Suprapubic skin (tissue), 4 donors: Measurements from ENCODE around the gene TWIST2. TPM values are rescaled to one million over a fixed set of nuclear protein-coding genes. Genes with fewer than 3 reads are reported as not detected.

Experiments used
- DNase-seq, 2 donors: peaks; one replicate each; pipeline ENCODE4 v3.0.0-alpha.2; 2019; ENCODE audit warnings: low spot score in 2 of 2
- H3K27ac ChIP-seq: fragments of 200-600 bp; sonication (generic); one replicate; pipeline ENCODE4 v1.5.1; 2019
- H3K27me3 ChIP-seq: fragments of 200-600 bp; sonication (generic); one replicate; pipeline ENCODE4 v1.5.1; 2019
- H3K36me3 ChIP-seq: fragments of 200-600 bp; sonication (generic); one replicate; pipeline ENCODE4 v1.5.1; 2019
- H3K4me1 ChIP-seq: fragments of 200-600 bp; sonication (generic); one replicate; pipeline ENCODE4 v1.5.1; 2019
- H3K4me3 ChIP-seq: fragments of 200-600 bp; sonication (generic); one replicate; pipeline ENCODE4 v1.5.1; 2019; ENCODE audit warnings: mild to moderate bottlenecking
- H3K9me3 ChIP-seq: fragments of 200-600 bp; sonication (generic); one replicate; pipeline ENCODE4 v1.5.1; 2019
- CTCF ChIP-seq, 2 donors: fragments of 200-600 bp in 1 of 2; fragments of 450-650 bp in 1 of 2; sonication (generic) in 1 of 2; IDR thresholded peaks; one replicate each; pipeline ENCODE4 v1.5.1; 2016 to 2019; ENCODE audit warnings: antibody characterized with exemption in 2 of 2, mild to moderate bottlenecking in 1 of 2, moderate library complexity in 1 of 2
- EP300 ChIP-seq: sonication (generic); formaldehyde crosslinking; IDR thresholded peaks from one replicate; pipeline ENCODE4 v1.6.1; 2017; ENCODE audit warnings: antibody characterized with exemption
- POLR2A ChIP-seq, 2 donors: fragments of 450-650 bp; IDR thresholded peaks; one replicate each; pipeline ENCODE4 v1.6.1; 2017; ENCODE audit warnings: antibody characterized with exemption in 2 of 2, mild to moderate bottlenecking in 2 of 2, moderate library complexity in 2 of 2
- POLR2AphosphoS5 ChIP-seq, 3 donors: sonication (generic); formaldehyde crosslinking; IDR thresholded peaks; one replicate each; pipeline ENCODE4 v1.6.1; 2017; ENCODE audit warnings: antibody characterized with exemption in 3 of 3
- WGBS: methylation state at CpG from one replicate; pipeline ENCODE4 v1.1.5; 2018; 5-methylcytosine and 5-hydroxymethylcytosine counted together
- total RNA-seq, 4 donors: library from RNA; depleted of rRNA; stranded (reverse); fragments of >200 nt; gene quantifications; one replicate each; pipeline ENCODE4 v1.1.0, GENCODE V29; 2016

TWIST2 gene
- total RNA-seq, 4 donors from 2014 or later: 14.7 to 72.7 (median 30.4) TPM

- no peaks in the 10 kb centered on the region for H3K36me3 ChIP-seq
- H3K27me3 ChIP-seq: peaks cover 22% of the 10 kb centered on the region
- H3K4me3 ChIP-seq: no peak overlapping the region
- WGBS: 56% methylated on average over 4 of the region's 5 CpGs
- no peaks in the 10 kb centered on the region for H3K4me1 ChIP-seq
- H3K27ac ChIP-seq: no peak overlapping the region
- H3K9me3 ChIP-seq: no peaks in the 10 kb centered on the region
- TF ChIP-seq POLR2AphosphoS5 (IDR thresholded peaks at IDR 0.05): no peak
- no peak for TF ChIP-seq CTCF (IDR thresholded peaks at IDR 0.05)
- no peak for TF ChIP-seq EP300
- no peak for TF ChIP-seq POLR2A (IDR thresholded peaks at IDR 0.05)
- no peak for DNase-seq
Observed at GRCh38 chr2:238817382-238817781, 30.5 kb upstream of the TWIST2 start.

- no peak for DNase-seq
- H3K4me3 ChIP-seq: no peak overlapping the region
- H3K27me3 ChIP-seq: peaks cover 23% of the 10 kb centered on the region
- 61% methylated on average over 5 of the region's 5 CpGs for WGBS
- no peaks in the 10 kb centered on the region for H3K4me1 ChIP-seq
- H3K9me3 ChIP-seq: no peaks in the 10 kb centered on the region
- H3K27ac ChIP-seq: no peak overlapping the region
- TF ChIP-seq EP300: no peak
- TF ChIP-seq POLR2A (IDR thresholded peaks at IDR 0.05): no peak
- no peak for TF ChIP-seq POLR2AphosphoS5 (IDR thresholded peaks at IDR 0.05)
- TF ChIP-seq CTCF (IDR thresholded peaks at IDR 0.05): no peak
- H3K36me3 ChIP-seq: no peaks in the 10 kb centered on the region
Observed at GRCh38 chr2:238817891-238818290, 30.0 kb upstream of the TWIST2 start.

GRCh38 chr2:238818561-238818960, 29.3 kb upstream of the TWIST2 start:
- Histone ChIP-seq H3K4me3 (no peak overlapping the region), H3K9me3 (peaks cover under 1% of the 10 kb centered on the region)

GRCh38 chr2:238820197-238820596, 27.7 kb upstream of the TWIST2 start:
- TF ChIP-seq POLR2AphosphoS5 (IDR thresholded peaks at IDR 0.05): no peak
- no peaks in the 10 kb centered on the region for H3K4me1 ChIP-seq
- H3K36me3 ChIP-seq: no peaks in the 10 kb centered on the region
- WGBS: 94% methylated on average over 1 of the region's 1 CpG
- no peak overlapping the region for H3K4me3 ChIP-seq
- H3K27ac ChIP-seq: no peak overlapping the region
- DNase-seq: no peak
- H3K27me3 ChIP-seq: peaks cover 26% of the 10 kb centered on the region
- H3K9me3 ChIP-seq: peaks cover 14% of the 10 kb centered on the region

More at GRCh38 chr2:238818561-238818960, 29.3 kb upstream of the TWIST2 start:
- H3K27me3 ChIP-seq: peaks cover 27% of the 10 kb centered on the region
- no peaks in the 10 kb centered on the region for H3K4me1 ChIP-seq
- no peak for DNase-seq
- no peak overlapping the region for H3K27ac ChIP-seq
- WGBS: 55% methylated on average over 2 of the region's 2 CpGs
- TF ChIP-seq POLR2AphosphoS5 (IDR thresholded peaks at IDR 0.05) (no peak), EP300 (no peak), CTCF (IDR thresholded peaks at IDR 0.05) (no peak), POLR2A (IDR thresholded peaks at IDR 0.05) (no peak)
- H3K36me3 ChIP-seq: no peaks in the 10 kb centered on the region

GRCh38 chr2:238820916-238821315, 27.0 kb upstream of the TWIST2 start:
- H3K27ac ChIP-seq: no peak overlapping the region
- 55% methylated on average over 6 of the region's 6 CpGs for WGBS
- TF ChIP-seq POLR2AphosphoS5 (IDR thresholded peaks at IDR 0.05): no peak
- no peak for TF ChIP-seq POLR2A (IDR thresholded peaks at IDR 0.05)
- TF ChIP-seq CTCF (IDR thresholded peaks at IDR 0.05): no peak
- TF ChIP-seq EP300: no peak
- no peak for DNase-seq
- H3K36me3 ChIP-seq: no peaks in the 10 kb centered on the region
- peaks cover 14% of the 10 kb centered on the region for H3K9me3 ChIP-seq
- H3K4me3 ChIP-seq: no peak overlapping the region
- H3K4me1 ChIP-seq: no peaks in the 10 kb centered on the region
- peaks cover 26% of the 10 kb centered on the region for H3K27me3 ChIP-seq

GRCh38 chr2:238821391-238821790, 26.5 kb upstream of the TWIST2 start:
- WGBS: 30% methylated on average over 9 of the region's 9 CpGs
- Histone ChIP-seq H3K27me3 (peaks cover 26% of the 10 kb centered on the region), H3K27ac (no peak overlapping the region), H3K36me3 (no peaks in the 10 kb centered on the region), H3K9me3 (peaks cover 14% of the 10 kb centered on the region), H3K4me3 (no peak overlapping the region), H3K4me1 (no peaks in the 10 kb centered on the region)
- DNase-seq: no peak
- TF ChIP-seq EP300 (no peak), CTCF (IDR thresholded peaks at IDR 0.05) (no peak), POLR2A (IDR thresholded peaks at IDR 0.05) (no peak), POLR2AphosphoS5 (IDR thresholded peaks at IDR 0.05) (no peak)
